PC-9 (cell line): Measurements from ENCODE around the gene OSBPL7. TPM values are rescaled to one million over a fixed set of nuclear protein-coding genes. Genes with fewer than 3 reads are reported as not detected.

Experiments used
- BruUV-seq: library from RNA; stranded (reverse); fragments of 400-500 nt; replicated peaks from 2 replicates; lab custom pipeline; 2021; lab: Mats Ljungman, UMichigan
- CTCF ChIA-PET: fragments of 300-600 bp; sonication (Branson Sonifier 250); formaldehyde crosslinking; loops from one replicate; lab custom pipeline; 2022; ENCODE audit warnings: antibody characterized with exemption; lab: Charles Lee
- POLR2A ChIA-PET: fragments of 300-600 bp; sonication (Branson Sonifier 250); formaldehyde crosslinking; loops from one replicate; lab custom pipeline; 2022; ENCODE audit warnings: antibody characterized with exemption; ENCODE audit not compliant: unreplicated experiment; lab: Charles Lee
- DNase-seq, 2 experiments: peaks; one replicate each; pipeline versions ENCODE4 v3.0.0 to v3.0.0-alpha.2; 2015 to 2022; ENCODE audit warnings: mixed read lengths in 1 of 2
- H2AFZ ChIP-seq: fragments of 200-600 bp; sonication (generic); 2 replicates; pipeline ENCODE4 v1.8.1; 2017; ENCODE audit warnings: antibody characterized with exemption
- H3F3A ChIP-seq: fragments of 200-600 bp; sonication (generic); 2 replicates; pipeline ENCODE4 v1.8.1; 2017; ENCODE audit warnings: antibody characterized with exemption, mild to moderate bottlenecking, low read depth; ENCODE audit not compliant: insufficient read depth
- H3K27ac ChIP-seq: fragments of 200-600 bp; sonication (generic); 2 replicates; pipeline ENCODE4 v1.6.1; 2016; ENCODE audit warnings: mixed run types
- H3K27me3 ChIP-seq: fragments of 200-600 bp; sonication (generic); 2 replicates; pipeline ENCODE4 v1.6.1; 2016; ENCODE audit warnings: low read depth, mixed run types; ENCODE audit not compliant: insufficient read depth
- H3K36me3 ChIP-seq: fragments of 200-600 bp; sonication (generic); 2 replicates; pipeline ENCODE4 v1.6.1; 2016; ENCODE audit warnings: low read depth, mixed run types
- H3K4me1 ChIP-seq: fragments of 200-600 bp; sonication (generic); replicated peaks from 2 replicates; pipeline ENCODE4 v1.6.1; 2016; ENCODE audit warnings: mixed run types; ENCODE audit not compliant: insufficient read depth
- H3K4me2 ChIP-seq: fragments of 200-600 bp; sonication (generic); 2 replicates; pipeline ENCODE4 v1.6.1; 2017; ENCODE audit warnings: mixed run types
- H3K4me3 ChIP-seq: fragments of 200-600 bp; sonication (generic); 2 replicates; pipeline ENCODE4 v1.6.1; 2016; ENCODE audit warnings: mixed run types
- H3K79me2 ChIP-seq: fragments of 200-600 bp; sonication (generic); 2 replicates; pipeline ENCODE4 v1.6.1; 2017; ENCODE audit warnings: low read depth, mixed run types
- H3K9me2 ChIP-seq: fragments of 200-600 bp; sonication (generic); 2 replicates; pipeline ENCODE4 v1.8.1; 2017; ENCODE audit warnings: mild to moderate bottlenecking; ENCODE audit not compliant: insufficient read depth
- H3K9me3 ChIP-seq: fragments of 200-600 bp; sonication (generic); 2 replicates; pipeline ENCODE4 v1.8.1; 2016; ENCODE audit warnings: low read depth; ENCODE audit not compliant: insufficient read depth
- H4K20me1 ChIP-seq: fragments of 200-600 bp; sonication (generic); 2 replicates; pipeline ENCODE4 v1.8.1; 2017; ENCODE audit not compliant: insufficient read depth
- CTCF ChIP-seq: fragments of 200-600 bp; sonication (generic); conservative IDR thresholded peaks from 2 replicates; pipeline ENCODE4 v1.6.1; 2017; ENCODE audit warnings: mixed run types, antibody characterized with exemption, mild to moderate bottlenecking, moderate library complexity
- EZH2 ChIP-seq: fragments of 200-600 bp; sonication (generic); IDR thresholded peaks from 2 replicates; pipeline ENCODE4 v1.8.0; 2017; ENCODE audit warnings: antibody characterized with exemption, low read depth
- intact Hi-C: fragments of 100-400 bp; cut with micrococcal nuclease; formaldehyde crosslinking; loops from one replicate; pipeline ENCODE4 v1.10.0; 2022; ENCODE audit not compliant: unreplicated experiment
- total RNA-seq: library from RNA; stranded (reverse); gene quantifications from 2 replicates; pipeline ENCODE4 v1.2.3, GENCODE V29; 2021

Gene OSBPL7
- total RNA-seq, 1 experiment from 2014 or later, result 32.2 TPM

- no peaks in the 10 kb centered on the region for H3K4me1 ChIP-seq
- POLR2A ChIA-PET, result no interaction called here
- no peak overlapping the region for H3K27ac ChIP-seq
- no peaks in the 10 kb centered on the region for H3K79me2 ChIP-seq
- no peak for TF ChIP-seq EZH2
- no peak for TF ChIP-seq CTCF
- H2AFZ ChIP-seq, result no peak overlapping the region
- H3K27me3 ChIP-seq, result peaks cover 60% of the 10 kb centered on the region
- intact Hi-C loops, result no loop called here
- H3K4me3 ChIP-seq, result no peak overlapping the region
- H3K36me3 ChIP-seq, result no peaks in the 10 kb centered on the region
- no peaks in the 10 kb centered on the region for H3K9me2 ChIP-seq
- DNase-seq, result no peak
- BruUV-seq, result no TSS peak
- CTCF ChIA-PET, result no interaction called here
- 0 out of 2 replicates have a peak, but pooled peaks cover 15% of the 10 kb centered on the region for H3K9me3 ChIP-seq
- H3K4me2 ChIP-seq, result no peak overlapping the region
- no peaks in the 10 kb centered on the region for H4K20me1 ChIP-seq
- H3F3A ChIP-seq, result no peaks in the 10 kb centered on the region
Observed at GRCh38 chr17:47762728-47763127, 58.9 kb downstream of the OSBPL7 start.

DNA sequence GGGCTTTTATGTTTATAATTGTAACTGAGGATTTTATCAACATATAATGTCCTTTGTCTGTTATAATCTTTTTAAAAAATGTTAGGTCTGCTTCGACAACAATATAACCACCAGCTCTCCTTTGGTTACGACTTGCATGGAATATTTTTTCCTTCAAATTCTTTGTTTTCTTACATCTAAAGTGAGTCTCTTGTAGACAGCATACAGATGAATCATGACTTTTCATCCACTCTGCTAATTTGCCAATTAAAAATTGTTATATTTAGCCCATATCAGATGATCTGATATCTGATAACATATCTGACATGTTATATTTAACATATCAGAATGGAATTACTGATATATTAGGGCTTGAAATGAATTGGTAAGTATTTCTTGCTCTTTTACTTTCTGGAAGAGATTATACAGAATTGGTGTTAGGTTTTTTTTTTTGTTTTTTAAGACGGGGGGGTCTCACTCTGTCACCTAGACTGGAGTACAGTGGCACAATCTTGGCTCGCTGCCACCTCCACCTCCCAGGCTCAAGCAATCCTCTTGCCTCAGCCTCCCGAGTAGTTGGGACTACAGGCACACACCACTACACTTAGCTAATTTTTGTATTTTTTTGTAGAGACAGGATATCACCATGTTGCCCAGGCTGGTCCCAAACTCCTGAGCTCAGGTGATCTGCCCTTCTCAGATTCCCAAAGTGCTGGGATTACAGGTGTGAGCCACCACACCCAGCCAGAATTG, 61.0 kb downstream of the OSBPL7 start:
- ChIA-PET CTCF (interaction anchor here (0.7 kb wide), 1 partner anchor 61 kb away, joined by 4 read pairs; no protein-coding TSS in a partner anchor), POLR2A (no interaction called here)
- intact Hi-C loops, result no loop called here
- Histone ChIP-seq H3K36me3 (no peaks in the 10 kb centered on the region), H3K27me3 (peaks cover 63% of the 10 kb centered on the region), H3K79me2 (no peaks in the 10 kb centered on the region), H3K27ac (no peak overlapping the region), H3K9me2 (no peaks in the 10 kb centered on the region), H3K9me3 (peaks cover 25% of the 10 kb centered on the region; the same call in 1 of the 2 replicates), H3K4me2 (no peak overlapping the region), H2AFZ (no peak overlapping the region), H3K4me1 (no peaks in the 10 kb centered on the region), H4K20me1 (no peaks in the 10 kb centered on the region), H3F3A (no peaks in the 10 kb centered on the region), H3K4me3 (no peak overlapping the region)
- no TSS peak for BruUV-seq
- no peak for DNase-seq
- no peak for TF ChIP-seq CTCF
- no peak for TF ChIP-seq EZH2

DNA sequence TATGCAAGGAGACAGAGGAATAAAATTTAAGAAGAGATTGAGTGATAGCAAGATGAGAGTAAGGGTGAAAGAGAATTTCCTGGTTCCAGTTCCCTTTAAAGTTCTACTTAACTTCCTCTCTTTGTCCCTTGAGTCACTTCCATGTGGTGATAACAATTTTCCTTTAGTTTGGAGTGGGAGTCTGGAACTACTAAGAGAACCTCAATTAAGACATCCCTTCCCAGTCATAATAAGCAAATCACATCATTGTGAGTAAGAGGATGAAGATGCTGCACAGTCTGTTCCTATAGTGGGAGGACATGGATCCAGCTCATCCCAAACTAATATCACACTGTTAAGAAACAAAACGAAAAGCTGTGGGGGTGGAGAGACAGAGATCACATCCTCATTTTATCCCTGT, 64.2 kb downstream of the OSBPL7 start:
- Histone ChIP-seq H4K20me1 (no peaks in the 10 kb centered on the region), H3K4me1 (no peaks in the 10 kb centered on the region), H3K27ac (no peak overlapping the region), H2AFZ (no peak overlapping the region), H3K4me3 (no peak overlapping the region), H3K27me3 (peaks cover 88% of the 10 kb centered on the region), H3K9me2 (no peaks in the 10 kb centered on the region), H3K36me3 (no peaks in the 10 kb centered on the region), H3K9me3 (peaks cover 11% of the 10 kb centered on the region; the same call in 1 of the 2 replicates), H3K79me2 (no peaks in the 10 kb centered on the region), H3K4me2 (no peak overlapping the region), H3F3A (no peaks in the 10 kb centered on the region)
- CTCF ChIA-PET, result no interaction called here
- intact Hi-C loops, result no loop called here
- DNase-seq, result no peak
- no TSS peak for BruUV-seq
- POLR2A ChIA-PET, result no interaction called here
- TF ChIP-seq EZH2, result no peak
- no peak for TF ChIP-seq CTCF

Other genes starting within 250 kb of the OSBPL7 start
- gene KPNB1, start 171.9 kb downstream of the OSBPL7 start, total RNA-seq, result 305 and 306 TPM in 2 replicates
- gene TBKBP1, start 127.6 kb downstream of the OSBPL7 start, total RNA-seq, result 3.3 and 4.9 TPM in 2 replicates
- gene TBX21, start 88.6 kb downstream of the OSBPL7 start, total RNA-seq, result not detected in 2 replicates
- 50.1 and 63.8 TPM in 2 replicates for gene MRPL10, start 9.7 kb upstream of the OSBPL7 start, total RNA-seq
- 1.5 and 1.9 TPM in 2 replicates for gene LRRC46, start 9.9 kb upstream of the OSBPL7 start, total RNA-seq
- gene SCRN2, start 19.5 kb upstream of the OSBPL7 start, total RNA-seq, result 31.7 and 43.9 TPM in 2 replicates
- 13.3 and 14.9 TPM in 2 replicates for gene SP6, start 29.4 kb upstream of the OSBPL7 start, total RNA-seq
- 13.5 and 18.0 TPM in 2 replicates for gene SP2, start 74.4 kb upstream of the OSBPL7 start, total RNA-seq
- 40.2 and 44.1 TPM in 2 replicates for gene PNPO, start 119.8 kb upstream of the OSBPL7 start, total RNA-seq
- 5.3 and 6.2 TPM in 2 replicates for gene PRR15L, start 136.1 kb upstream of the OSBPL7 start, total RNA-seq
- gene CDK5RAP3, start 149.3 kb upstream of the OSBPL7 start, total RNA-seq, result 147 and 195 TPM in 2 replicates
- 2.6 and 2.7 TPM in 2 replicates for gene COPZ2, start 216.0 kb upstream of the OSBPL7 start, total RNA-seq
- 85.5 and 91.7 TPM in 2 replicates for gene NFE2L1, start 226.6 kb upstream of the OSBPL7 start, total RNA-seq